HG03558 (cell line): ENCODE measurements around the gene UPF3A.
A peak's percentile ranks its signal among the peaks of the same experiment; 100 is the strongest.
"Not testable (repeated sequence)": the region's sequence is repeated elsewhere in the genome, so short reads cannot be mapped to it uniquely, and the experiment has no call there.

Experiments used
- ATAC-seq: cut with Tn5 transposase; IDR thresholded peaks from one replicate; pipeline ENCODE4 v1.9.1; 2021; ENCODE audit warnings: moderate number of reproducible peaks; ENCODE audit not compliant: unreplicated experiment; ENCODE audit errors: extremely low read depth

UPF3A gene

GRCh38 chr13:114281351-114282040, at the start of gene UPF3A:
TSS of gene UPF3A (plus strand) at chr13:114281601. CDS start at chr13:114281640, 39 bp downstream.
- peak; percentile 38 for ATAC-seq

GRCh38 chr13:114231886-114232285, 49.5 kb upstream of the UPF3A start:
- no peak for ATAC-seq

- no peak for ATAC-seq
Observed at GRCh38 chr13:114234266-114234644, 47.1 kb upstream of the UPF3A start.

- peak; percentile 59 for ATAC-seq
Observed at GRCh38 chr13:114234645-114235421, 46.6 kb upstream of the UPF3A start, which contains the start of gene CDC16. TSS of gene CDC16 (plus strand) at chr13:114234897. CDS start at chr13:114235085, 188 bp downstream.

- ATAC-seq = no peak
Observed at GRCh38 chr13:114235697-114236096, 45.7 kb upstream of the UPF3A start.

- no peak for ATAC-seq
Observed at GRCh38 chr13:114236227-114236626, 45.2 kb upstream of the UPF3A start.

GRCh38 chr13:114237415-114238112, 43.8 kb upstream of the UPF3A start:
- no peak for ATAC-seq

GRCh38 chr13:114241918-114242317, 39.5 kb upstream of the UPF3A start:
- ATAC-seq = no peak

GRCh38 chr13:114243971-114244370, 37.4 kb upstream of the UPF3A start:
- no peak for ATAC-seq

GRCh38 chr13:114244637-114245036, 36.8 kb upstream of the UPF3A start:
- no peak for ATAC-seq

- ATAC-seq = no peak
Observed at GRCh38 chr13:114248011-114248410, 33.4 kb upstream of the UPF3A start.

GRCh38 chr13:114249077-114249476, 32.3 kb upstream of the UPF3A start:
- ATAC-seq = no peak

- ATAC-seq = not testable (repeated sequence)
Observed at GRCh38 chr13:114251639-114252440, 29.6 kb upstream of the UPF3A start.

- ATAC-seq = no peak
Observed at GRCh38 chr13:114256547-114256946, 24.9 kb upstream of the UPF3A start.

GRCh38 chr13:114257014-114257413, 24.4 kb upstream of the UPF3A start:
- no peak for ATAC-seq

GRCh38 chr13:114258589-114258988, 22.8 kb upstream of the UPF3A start:
- ATAC-seq = no peak

GRCh38 chr13:114259374-114259773, 22.0 kb upstream of the UPF3A start:
- ATAC-seq = no peak

- ATAC-seq = no peak
Observed at GRCh38 chr13:114259974-114260373, 21.4 kb upstream of the UPF3A start.

GRCh38 chr13:114260814-114261213, 20.6 kb upstream of the UPF3A start:
- ATAC-seq = no peak

GRCh38 chr13:114261328-114261965, 20.0 kb upstream of the UPF3A start:
- ATAC-seq = no peak
